Ammon's horn (tissue), 1 donor: Measurements from ENCODE around the gene XPO6.

ENCODE experiments used
- DNase-seq: peaks from one replicate; pipeline ENCODE4 v3.0.0-alpha.2; 2016; ENCODE audit warnings: low spot score

Gene XPO6

DNA sequence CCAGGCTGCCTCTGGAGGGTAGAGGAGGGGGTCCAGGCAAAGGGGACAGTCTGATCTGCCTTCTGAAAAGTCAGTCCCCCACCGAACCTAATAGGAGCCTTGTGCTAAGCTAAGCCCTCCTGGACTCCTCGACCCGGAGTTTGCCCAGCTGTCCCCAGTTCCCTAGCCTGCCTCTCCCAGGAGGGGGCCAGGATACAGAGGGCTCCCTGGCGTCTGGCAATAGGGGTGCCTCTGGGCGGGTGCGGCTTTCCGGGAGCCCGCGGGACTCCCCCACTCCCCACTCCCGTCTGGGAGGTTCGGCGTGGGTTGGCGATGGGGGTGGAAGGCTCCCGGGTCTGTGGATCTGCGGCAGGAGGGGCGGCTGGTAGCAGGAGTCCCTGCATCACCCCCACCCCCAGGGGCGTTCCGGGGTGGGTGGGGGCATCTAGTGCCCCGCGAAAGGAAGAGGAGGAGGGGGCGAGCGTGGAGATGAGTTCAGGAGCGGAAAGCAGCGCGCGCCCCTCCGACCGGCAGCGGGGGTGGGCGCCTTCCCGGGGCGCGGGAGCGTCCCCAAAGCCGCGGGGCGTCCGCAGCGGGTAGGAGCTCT is 149.4 kb downstream of the XPO6 start:
- DNase-seq = no peak

DNA sequence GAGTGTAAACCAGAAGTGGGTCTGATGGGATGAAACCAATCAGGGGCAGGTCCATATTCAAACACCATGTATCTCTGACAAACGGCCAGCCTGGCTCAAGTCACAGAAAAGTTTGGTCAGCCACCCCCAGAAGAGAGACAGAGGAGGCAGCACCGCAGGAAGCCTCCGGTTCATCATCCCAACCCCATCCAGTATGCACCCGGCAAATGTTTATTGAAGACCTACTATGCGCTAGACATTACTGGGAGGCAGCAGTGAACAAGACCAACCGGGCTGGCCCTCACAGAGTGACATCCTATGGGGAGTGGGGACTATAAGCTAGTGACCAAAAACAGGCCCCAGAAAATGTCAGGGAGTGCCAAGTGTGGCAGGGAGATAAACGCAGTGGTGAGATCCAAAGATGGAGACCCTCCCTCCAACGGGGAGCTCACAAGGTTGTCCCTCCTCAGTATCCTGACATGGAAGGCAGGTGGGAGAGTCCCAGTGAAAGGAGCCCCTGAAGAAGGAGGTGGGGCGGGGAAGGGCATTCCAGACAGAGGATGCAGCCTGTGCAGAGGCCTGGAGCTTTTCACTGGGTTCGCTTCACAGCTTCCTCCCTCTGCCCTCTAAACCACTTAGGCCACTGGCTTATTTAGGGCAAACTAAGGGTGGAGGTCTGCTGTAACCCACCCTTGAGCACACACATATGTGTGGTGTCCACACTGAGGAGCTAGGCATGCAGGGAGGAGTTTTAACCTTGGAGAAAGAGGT is 150.2 kb downstream of the XPO6 start:
- DNase-seq = no peak

DNA sequence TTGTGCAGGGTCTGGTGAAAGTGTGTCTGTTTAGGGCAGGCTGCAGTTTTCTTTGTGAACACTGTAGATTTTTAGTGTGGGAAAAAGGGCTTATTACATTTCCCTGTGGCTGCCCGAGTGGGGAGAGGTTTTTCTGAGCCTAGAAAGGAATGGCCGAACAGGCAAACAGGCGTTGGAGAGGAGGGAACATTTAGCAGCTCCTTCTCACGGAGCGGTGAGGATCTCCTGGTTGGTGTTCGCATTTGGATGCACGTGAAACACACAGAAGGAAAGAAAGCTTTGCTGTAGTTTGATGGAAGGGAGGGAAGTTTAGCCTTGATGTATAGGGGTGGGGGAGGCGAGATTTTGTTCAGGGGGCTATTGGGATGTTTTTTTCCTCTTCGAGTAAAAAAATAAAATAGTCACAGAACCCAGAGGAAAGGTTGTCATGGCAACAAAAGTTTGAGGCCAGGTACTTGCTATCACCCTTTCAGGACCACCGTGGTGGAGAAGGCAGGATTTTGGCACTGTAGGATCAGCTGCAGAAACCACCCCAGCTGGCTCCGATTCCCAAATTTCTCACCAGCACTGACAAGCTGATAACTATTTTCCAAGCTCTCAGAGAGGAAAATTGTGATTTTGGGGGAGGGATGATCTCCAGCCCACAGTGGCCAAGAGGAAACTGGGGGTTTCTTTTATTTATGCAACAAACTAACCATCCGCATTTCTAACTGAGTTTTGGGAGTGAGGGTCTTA is 151.8 kb downstream of the XPO6 start:
- DNase-seq = no peak

DNA sequence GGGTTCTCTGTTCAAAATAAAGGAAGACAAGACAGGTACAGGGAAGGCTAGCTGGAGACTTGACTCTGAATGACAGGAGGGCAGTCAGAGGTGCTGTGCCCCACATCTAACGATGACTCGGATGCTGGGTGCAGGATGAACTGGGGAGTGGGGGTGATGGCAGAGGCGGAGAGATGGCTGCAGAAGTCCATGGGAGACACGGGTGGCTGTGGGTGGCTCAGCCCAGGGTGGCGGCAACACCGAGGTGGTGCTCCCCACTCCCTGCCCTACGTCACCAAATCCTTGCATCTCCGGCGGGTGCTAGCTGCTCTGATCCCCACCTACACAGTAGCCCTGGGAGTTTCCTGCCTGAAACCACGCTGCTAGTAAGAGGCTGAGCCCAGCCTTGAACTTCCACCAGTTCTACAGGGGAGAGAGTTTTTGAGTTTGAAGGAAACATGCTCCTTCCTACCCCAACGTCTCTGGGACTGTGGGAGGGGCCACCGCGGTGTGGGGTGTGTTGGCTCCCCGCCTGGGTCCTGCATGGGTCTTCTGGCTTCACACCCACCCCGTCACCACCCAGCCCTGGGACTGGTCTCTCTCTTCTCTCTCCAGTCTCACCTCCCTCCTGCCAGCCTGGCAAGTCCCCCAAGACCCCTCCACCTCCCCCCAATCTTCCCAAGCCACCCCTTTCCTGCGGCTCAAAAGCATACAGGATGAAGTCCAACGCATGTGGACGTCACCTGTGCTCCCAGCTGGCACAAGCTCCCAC is 152.8 kb downstream of the XPO6 start:
- DNase-seq = no peak

DNA sequence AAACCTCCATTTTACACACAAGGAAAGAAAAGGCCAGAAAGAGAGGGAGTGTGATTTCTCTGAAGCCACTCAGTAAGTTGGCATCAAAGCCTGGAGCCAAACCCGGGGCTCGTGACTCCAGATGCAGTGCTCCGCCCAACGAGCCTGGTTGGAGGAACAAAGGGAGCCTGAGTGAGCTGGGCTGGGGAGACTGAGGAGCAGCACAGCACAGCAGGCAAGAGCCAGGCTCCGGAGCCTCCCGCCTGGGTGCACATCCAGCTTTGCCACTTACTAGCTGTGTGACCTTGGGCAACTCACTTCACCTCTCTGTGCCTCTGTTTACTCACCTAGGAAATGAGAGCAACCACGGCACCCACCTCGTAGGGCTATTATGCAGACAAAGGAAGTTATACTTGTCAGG is 153.8 kb downstream of the XPO6 start:
- DNase-seq = no peak

DNA sequence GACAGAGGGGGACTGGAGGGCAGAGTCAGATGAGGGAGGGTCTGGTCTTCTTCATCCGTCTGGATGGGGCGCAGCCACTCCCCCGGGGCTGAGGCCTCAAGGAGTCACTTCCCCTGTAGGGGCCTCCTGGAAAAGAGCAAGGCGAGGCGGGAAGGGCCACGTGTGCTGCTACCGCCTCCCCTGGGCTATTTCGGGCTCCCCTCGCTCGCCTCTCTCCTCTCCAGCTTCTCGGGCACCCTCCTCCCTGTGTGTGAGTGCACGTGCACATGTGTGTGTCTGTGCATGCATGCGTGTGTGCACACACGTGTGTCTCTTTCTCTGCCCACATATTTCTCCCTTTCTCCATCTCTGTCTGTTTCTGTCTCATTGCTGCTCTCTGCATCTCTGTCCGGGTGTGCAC is 158.3 kb downstream of the XPO6 start:
- DNase-seq = no peak

DNA sequence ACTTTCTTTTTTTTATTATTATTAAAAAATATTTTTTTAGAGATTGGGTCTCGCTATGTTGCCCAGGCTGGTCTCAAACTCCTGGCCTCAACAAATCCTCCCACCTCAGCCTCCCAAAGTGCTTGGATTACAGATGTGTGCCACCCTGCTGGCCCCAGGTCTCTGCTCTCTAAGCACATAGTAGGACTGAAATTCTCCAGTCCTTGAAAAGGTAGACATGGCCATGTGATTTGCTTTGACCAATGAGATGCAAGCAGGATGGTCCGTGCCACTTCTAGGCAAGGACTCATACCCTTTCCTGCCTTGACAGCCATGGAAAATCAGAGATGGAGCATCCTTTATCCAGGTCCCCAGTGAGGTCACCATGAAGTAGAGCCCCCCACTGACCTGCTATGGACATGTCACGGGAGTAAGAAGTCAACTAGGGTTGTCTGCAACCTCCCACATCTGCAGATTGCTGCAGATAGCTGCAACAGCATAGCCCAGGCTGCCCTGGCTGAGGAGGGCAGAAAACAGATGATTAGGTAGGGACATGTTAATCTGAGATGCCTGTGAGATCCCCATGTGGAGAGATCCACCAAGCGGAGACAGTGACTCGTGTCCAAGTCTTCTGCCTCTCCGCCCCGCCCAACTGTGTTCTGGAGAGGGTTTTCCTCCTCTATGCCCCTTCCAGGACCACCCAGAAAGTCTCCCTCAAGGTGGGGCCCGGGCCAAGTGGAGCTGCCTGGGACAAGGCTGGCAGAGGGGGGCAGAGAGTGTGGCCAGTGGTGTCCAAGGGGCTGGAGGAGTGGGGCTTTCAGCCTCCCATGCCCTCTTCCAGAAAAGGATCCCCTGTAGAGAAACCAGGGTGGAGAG is 159.3 kb downstream of the XPO6 start:
- DNase-seq = no peak

DNA sequence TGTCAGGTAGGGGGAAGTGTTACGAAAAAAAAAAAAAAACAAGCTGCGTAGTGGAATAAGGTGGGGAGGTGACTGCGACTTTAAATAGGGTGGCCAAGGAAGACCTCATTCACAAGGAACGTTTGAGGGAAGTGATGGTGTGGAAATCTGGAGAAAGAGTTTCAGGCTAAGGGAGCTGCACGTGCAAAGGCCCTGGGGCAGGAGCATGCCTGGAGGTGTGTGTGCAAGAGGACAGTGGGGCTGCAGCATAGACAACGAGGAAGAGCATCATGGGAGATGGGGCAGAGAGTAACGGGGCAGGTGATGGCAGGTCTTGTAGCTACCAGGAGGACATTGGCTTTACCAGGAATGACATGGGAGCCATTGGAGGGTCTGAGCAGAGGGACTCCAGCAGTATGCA is 160.3 kb downstream of the XPO6 start:
- no peak for DNase-seq
